Fibroblast of lung (primary cell): Measurements from ENCODE around the gene S1PR2. TPM values are rescaled to one million over a fixed set of nuclear protein-coding genes. Genes with fewer than 3 reads are reported as not detected.

ENCODE experiments used
- DNase-seq, 2 donors: peaks; one replicate each; pipeline versions ENCODE4 v3.0.0 to v3.0.0-alpha.2; 2010; ENCODE audit warnings: low read depth in 2 of 2
- H2AFZ ChIP-seq: 2 replicates; pipeline ENCODE4 v1.5.1; 2012; ENCODE audit warnings: low read length, control low read depth, inconsistent platforms
- H3K27ac ChIP-seq: 2 replicates; pipeline ENCODE4 v1.5.1; 2011; ENCODE audit warnings: low read length, control low read depth; ENCODE audit not compliant: insufficient read depth
- H3K27me3 ChIP-seq: 2 replicates; pipeline ENCODE4 v1.5.1; 2011; ENCODE audit warnings: mild to moderate bottlenecking, low read length; ENCODE audit not compliant: control insufficient read depth, insufficient read depth
- H3K36me3 ChIP-seq: 2 replicates; pipeline ENCODE4 v1.5.1; 2011; ENCODE audit warnings: low read length; ENCODE audit not compliant: control insufficient read depth, insufficient read depth
- H3K4me1 ChIP-seq: 2 replicates; pipeline ENCODE4 v1.5.1; 2011; ENCODE audit warnings: low read length; ENCODE audit not compliant: control insufficient read depth, insufficient read depth; ENCODE audit errors: extremely low read depth
- H3K4me2 ChIP-seq: 2 replicates; pipeline ENCODE4 v1.5.1; 2011; ENCODE audit warnings: low read length, control low read depth; ENCODE audit not compliant: insufficient read depth; ENCODE audit errors: extremely low read depth
- H3K4me3 ChIP-seq, 4 experiments: fragments of 200-600 bp in 1 of 4; sonication (generic) in 1 of 4; replicated peaks in 1 of 4; 2 replicates each; pipeline ENCODE4 v1.5.1; 2011 to 2016; ENCODE audit warnings: low read length in 4 of 4, low read depth in 3 of 4, mild to moderate bottlenecking in 3 of 4, control low read depth in 2 of 4, inconsistent platforms in 1 of 4, mixed read lengths in 1 of 4; ENCODE audit not compliant: insufficient read depth in 1 of 4; ENCODE audit errors: control extremely low read depth in 1 of 4
- H3K79me2 ChIP-seq: 2 replicates; pipeline ENCODE4 v1.5.1; 2012; ENCODE audit warnings: mild to moderate bottlenecking, low read length, inconsistent platforms; ENCODE audit not compliant: control insufficient read depth, insufficient read depth
- H3K9ac ChIP-seq: 2 replicates; pipeline ENCODE4 v1.5.1; 2011; ENCODE audit warnings: mild to moderate bottlenecking, low read length, control low read depth; ENCODE audit not compliant: insufficient read depth
- H3K9me3 ChIP-seq: 2 replicates; pipeline ENCODE4 v1.5.1; 2012; ENCODE audit warnings: low read depth, low read length; ENCODE audit not compliant: control insufficient read depth, insufficient read depth
- H4K20me1 ChIP-seq: 2 replicates; pipeline ENCODE4 v1.5.1; 2011; ENCODE audit warnings: low read length; ENCODE audit not compliant: control insufficient read depth, insufficient read depth; ENCODE audit errors: extremely low read depth
- CTCF ChIP-seq, 2 donors: IDR thresholded peaks in 1 of 2; conservative IDR thresholded peaks in 1 of 2; 1 replicate in 1 of 2; 2 replicates in 1 of 2; pipeline ENCODE4 v1.5.1; 2011 to 2012; ENCODE audit warnings: low read length in 2 of 2, control low read depth in 1 of 2, inconsistent platforms in 1 of 2, low read depth in 1 of 2, mild to moderate bottlenecking in 1 of 2
- EZH2 ChIP-seq: IDR thresholded peaks from 2 replicates; pipeline ENCODE4 v1.5.1; 2012; ENCODE audit warnings: low read length, control low read depth, mild to moderate bottlenecking; ENCODE audit errors: missing control alignments
- polyA plus RNA-seq, 2 donors: library from polyadenylated mRNA; depleted of rRNA in 1 of 2; stranded (reverse) in 1 of 2; unstranded in 1 of 2; fragments of >200 nt; gene quantifications; 2 replicates each; pipeline ENCODE4 v1.2.1, GENCODE V29; 2011 to 2012; ENCODE audit warnings: missing spikeins in 1 of 2
- total RNA-seq: library from RNA; depleted of rRNA; stranded (reverse); fragments of >200 nt; gene quantifications from 2 replicates; pipeline ENCODE4 v1.2.1, GENCODE V29; 2014

The S1PR2 gene
- total and polyA plus RNA-seq, 2 donors (not counting 1 experiment from before 2014, with no cell fraction given), result 25.9 to 30.4 TPM

- DNase-seq, result no peak
- no peak overlapping the region for H3K4me3 ChIP-seq
- no peaks in the 10 kb centered on the region for H3K4me1 ChIP-seq
- H3K27ac ChIP-seq, result no peak overlapping the region
- no peak overlapping the region for H3K4me2 ChIP-seq
- no peaks in the 10 kb centered on the region for H3K9me3 ChIP-seq
- peaks cover 20% of the 10 kb centered on the region for H3K36me3 ChIP-seq
- H3K79me2 ChIP-seq, result peaks cover 62% of the 10 kb centered on the region
- no peaks in the 10 kb centered on the region for H4K20me1 ChIP-seq
- no peaks in the 10 kb centered on the region for H3K27me3 ChIP-seq
- H2AFZ ChIP-seq, result no peak overlapping the region
- no peak overlapping the region for H3K9ac ChIP-seq
- TF ChIP-seq EZH2 (no peak), CTCF (conservative IDR thresholded peaks at IDR 0.05 in 1 of 2, IDR thresholded peaks at IDR 0.05 in 1 of 2; ENCODE audit: low read depth in 1 of 2, low read length in 2 of 2) (no peak)
These were observed 47.2 kb downstream of the S1PR2 start for GRCh38 chr19:10183926-10184325.

GRCh38 chr19:10182847-10183246, 48.3 kb downstream of the S1PR2 start:
- Histone ChIP-seq H3K27ac (no peak overlapping the region), H3K4me1 (no peaks in the 10 kb centered on the region), H3K4me3 (no peak overlapping the region), H3K4me2 (no peak overlapping the region), H3K9me3 (no peaks in the 10 kb centered on the region), H3K27me3 (no peaks in the 10 kb centered on the region), H2AFZ (no peak overlapping the region), H3K79me2 (peaks cover 51% of the 10 kb centered on the region), H3K9ac (no peak overlapping the region), H3K36me3 (peaks cover 20% of the 10 kb centered on the region), H4K20me1 (no peaks in the 10 kb centered on the region)
- DNase-seq, result no peak
- no peak for TF ChIP-seq CTCF (conservative IDR thresholded peaks at IDR 0.05 in 1 of 2, IDR thresholded peaks at IDR 0.05 in 1 of 2; ENCODE audit: low read depth in 1 of 2, low read length in 2 of 2)
- no peak for TF ChIP-seq EZH2

- no peaks in the 10 kb centered on the region for H4K20me1 ChIP-seq
These were observed 49.1 kb downstream of the S1PR2 start for GRCh38 chr19:10182076-10182475.

More at GRCh38 chr19:10182076-10182475, 49.1 kb downstream of the S1PR2 start:
- Histone ChIP-seq H3K9ac (no peak overlapping the region), H3K4me2 (no peak overlapping the region), H3K27ac (no peak overlapping the region), H3K4me1 (no peaks in the 10 kb centered on the region), H3K27me3 (no peaks in the 10 kb centered on the region), H3K79me2 (peaks cover 43% of the 10 kb centered on the region), H3K4me3 (no peak overlapping the region), H3K9me3 (no peaks in the 10 kb centered on the region), H2AFZ (no peak overlapping the region), H3K36me3 (peaks cover 21% of the 10 kb centered on the region)
- TF ChIP-seq CTCF (conservative IDR thresholded peaks at IDR 0.05 in 1 of 2, IDR thresholded peaks at IDR 0.05 in 1 of 2; ENCODE audit: low read depth in 1 of 2, low read length in 2 of 2) (no peak), EZH2 (no peak)
- DNase-seq, result no peak
